A673 (cell line): ENCODE results near the gene AGAP2. TPM values are rescaled to one million over a fixed set of nuclear protein-coding genes. Genes with fewer than 3 reads are reported as not detected.

Experiments
- Bru-seq: library from RNA; stranded (reverse); fragments of 400-500 nt; gene quantifications from one replicate; lab custom pipeline; 2021; lab: Mats Ljungman, UMichigan
- BruChase-seq, 2 experiments: library from RNA; stranded (reverse); fragments of 400-500 nt; gene quantifications; one replicate each; lab custom pipeline; 2021; lab: Mats Ljungman, UMichigan
- BruUV-seq: library from RNA; stranded (reverse); fragments of 400-500 nt; replicated peaks from 2 replicates; lab custom pipeline; 2021; lab: Mats Ljungman, UMichigan
- CTCF ChIA-PET: fragments of 300-600 bp; sonication (Branson Sonifier 250); formaldehyde crosslinking; loops from one replicate; lab custom pipeline; 2022; ENCODE audit warnings: antibody characterized with exemption; lab: Charles Lee
- POLR2A ChIA-PET: fragments of 300-600 bp; sonication (Branson Sonifier 250); formaldehyde crosslinking; loops from one replicate; lab custom pipeline; 2022; ENCODE audit warnings: antibody characterized with exemption; ENCODE audit not compliant: low non-redundant PET; lab: Charles Lee
- DNase-seq: peaks from one replicate; pipeline ENCODE4 v3.0.0-alpha.2; 2015; ENCODE audit warnings: low spot score
- H3K27ac ChIP-seq: fragments of 200-600 bp; sonication (generic); 2 replicates; pipeline ENCODE4 v1.5.1; 2016; ENCODE audit warnings: mixed run types, low read depth, mild to moderate bottlenecking, mixed read lengths, antibody characterized with exemption, low read length; ENCODE audit not compliant: poor library complexity, severe bottlenecking
- H3K27me3 ChIP-seq: fragments of 200-600 bp; sonication (generic); replicated peaks from 2 replicates; pipeline ENCODE4 v1.6.1; 2017; ENCODE audit warnings: mixed run types, low read depth, mild to moderate bottlenecking, mixed read lengths, antibody characterized with exemption, low read length; ENCODE audit not compliant: insufficient read depth, poor library complexity
- H3K36me3 ChIP-seq: fragments of 200-600 bp; sonication (generic); 2 replicates; pipeline ENCODE4 v1.6.1; 2016; ENCODE audit warnings: mixed run types, mild to moderate bottlenecking, mixed read lengths, antibody characterized with exemption, low read length; ENCODE audit not compliant: insufficient read depth, poor library complexity, severe bottlenecking
- H3K4me1 ChIP-seq: fragments of 200-600 bp; sonication (generic); 2 replicates; pipeline ENCODE4 v1.6.1; 2017; ENCODE audit warnings: mixed run types, mild to moderate bottlenecking, mixed read lengths, antibody characterized with exemption, low read length; ENCODE audit not compliant: insufficient read depth, poor library complexity, severe bottlenecking
- H3K4me3 ChIP-seq: fragments of 200-600 bp; sonication (generic); 2 replicates; pipeline ENCODE4 v1.5.1; 2016; ENCODE audit warnings: low read depth, mixed run types, mild to moderate bottlenecking, mixed read lengths, low read length; ENCODE audit not compliant: poor library complexity, severe bottlenecking
- H3K9me3 ChIP-seq: fragments of 200-600 bp; sonication (generic); 2 replicates; pipeline ENCODE4 v1.6.1; 2016; ENCODE audit warnings: mixed run types, low read depth, mild to moderate bottlenecking, mixed read lengths, antibody characterized with exemption, low read length; ENCODE audit not compliant: poor library complexity, severe bottlenecking
- CTCF ChIP-seq: fragments of 300-800, 200-600 bp; sonication (generic); conservative IDR thresholded peaks from 2 replicates; pipeline ENCODE4 v1.5.1; 2017; ENCODE audit warnings: low read depth, mild to moderate bottlenecking, antibody characterized with exemption, low read length, moderate library complexity, mixed read lengths
- EZH2 ChIP-seq: fragments of 200-600 bp; sonication (generic); IDR thresholded peaks from 2 replicates; pipeline ENCODE4 v1.6.1; 2017; ENCODE audit warnings: borderline replicate concordance, low read depth, mild to moderate bottlenecking, mixed read lengths, antibody characterized with exemption, low read length; ENCODE audit not compliant: poor library complexity, severe bottlenecking
- intact Hi-C: fragments of 100-400 bp; cut with micrococcal nuclease; formaldehyde crosslinking; loops from one replicate; pipeline ENCODE4 v1.10.0; 2022; ENCODE audit not compliant: unreplicated experiment
- long read RNA-seq: library from polyadenylated mRNA; stranded (forward); transcript quantifications from one replicate; pipeline ENCODE4 v2.0.0, GENCODE V29; 2022
- total RNA-seq: library from RNA; stranded (reverse); gene quantifications from 2 replicates; pipeline ENCODE4 v1.2.3, GENCODE V29; 2021

The AGAP2 gene
- 4.0 and 6.6 TPM in 2 replicates for total RNA-seq
- Bru-seq, nascent RNA: percentile 31 among the genes with signal in this experiment
- percentile 35 among the genes with signal in this experiment for BruChase-seq, experiment 1, labeled RNA remaining after a 2-hour chase
- percentile 38 among the genes with signal in this experiment for BruChase-seq, experiment 2, labeled RNA remaining after a 6-hour chase
- long read RNA-seq: 0 reads

GRCh38 chr12:57738661-57739237 is at the start of gene AGAP2:
Gene AGAP2, minus strand, starts transcription at chr12:57738742. Its CDS starts 496 bp downstream, at chr12:57738246.
- no peaks in the 10 kb centered on the region for H3K36me3 ChIP-seq
- TF ChIP-seq CTCF (no peak), EZH2 (no peak)

GRCh38 chr12:57783861-57784260 is 45.3 kb upstream of the AGAP2 start:
- no peak for DNase-seq
- intact Hi-C loops: no loop called here
- Histone ChIP-seq H3K4me3 (peak overlapping the region; percentile 16), H3K27me3 (no peaks in the 10 kb centered on the region), H3K4me1 (no peaks in the 10 kb centered on the region), H3K36me3 (peaks cover 42% of the 10 kb centered on the region), H3K9me3 (no peaks in the 10 kb centered on the region), H3K27ac (no peak overlapping the region)
- BruUV-seq: TSS peak; percentile 65
- ChIA-PET CTCF (no interaction called here), POLR2A (no interaction called here)
- TF ChIP-seq EZH2 (no peak), CTCF (no peak)

More at GRCh38 chr12:57738661-57739237, at the start of gene AGAP2:
- intact Hi-C loops: no loop called here
- DNase-seq: peak; percentile 68
- Histone ChIP-seq H3K27me3 (peaks cover 18% of the 10 kb centered on the region), H3K27ac (no peak within 1 kb of the TSS), H3K4me1 (peaks cover 31% of the 10 kb centered on the region), H3K4me3 (peak within 1 kb of the TSS; percentile 62), H3K9me3 (no peaks in the 10 kb centered on the region)
- BruUV-seq: no TSS peak
- CTCF ChIA-PET: no interaction called here
- POLR2A ChIA-PET: no interaction called here

- Histone ChIP-seq H3K4me1 (no peaks in the 10 kb centered on the region), H3K27me3 (no peaks in the 10 kb centered on the region), H3K9me3 (no peaks in the 10 kb centered on the region), H3K36me3 (peaks cover 39% of the 10 kb centered on the region), H3K4me3 (peak overlapping the region; percentile 95), H3K27ac (peak overlapping the region; percentile 79)
- ChIA-PET CTCF (interaction anchor here (1.0 to 1.4 kb wide), 2 partner anchors 11 to 20 kb away, joined by 3 to 4 read pairs; partner anchors contain the start of genes EEF1AKMT3 and METTL1), POLR2A (no interaction called here)
- TF ChIP-seq EZH2: no peak
- TF ChIP-seq CTCF: no peak
- BruUV-seq: no TSS peak
- intact Hi-C loops: no loop called here
- DNase-seq: no peak
These were observed 44.9 kb upstream of the AGAP2 start for GRCh38 chr12:57783466-57783801.
